T-cell (primary cell): Measurements from ENCODE around the gene CETP. TPM values are rescaled to one million over a fixed set of nuclear protein-coding genes. Genes with fewer than 3 reads are reported as not detected.

Experiments
- ATAC-seq, 4 experiments: fragments of 200-7000 bp in 3 of 4; fragments of 150-1000 bp in 1 of 4; cut with Tn5 transposase; replicated peaks in 1 of 4; 1 replicate in 3 of 4; 2 replicates in 1 of 4; pipeline ENCODE4 v1.10.0; 2021; ENCODE audit warnings: moderate library complexity in 3 of 4, mild to moderate bottlenecking in 2 of 4, moderate number of reproducible peaks in 1 of 4
- CTCF ChIA-PET, 2 donors: fragments of 300-600 bp; sonication (Branson Sonifier 250); formaldehyde crosslinking; loops; one replicate each; lab custom pipeline; 2022; ENCODE audit warnings: antibody characterized with exemption in 2 of 2; lab: Charles Lee
- POLR2A ChIA-PET, 2 donors: fragments of 300-600 bp; sonication (Branson Sonifier 250); formaldehyde crosslinking; loops; one replicate each; lab custom pipeline; 2022; ENCODE audit warnings: antibody characterized with exemption in 2 of 2; lab: Charles Lee
- DNase-seq, 35 experiments: peaks; one replicate each; pipeline versions ENCODE4 v3.0.0 to v3.0.0-alpha.2; 2013 to 2023
- H3K27ac ChIP-seq: one replicate; pipeline ENCODE4 v1.5.1; 2013; ENCODE audit warnings: low read length
- H3K27me3 ChIP-seq, 2 experiments: replicated peaks in 1 of 2; 1 replicate in 1 of 2; 2 replicates in 1 of 2; pipeline versions ENCODE4 v1.6.1 to v1.7.0; 2013; ENCODE audit warnings: low read length in 1 of 2, mixed read lengths in 1 of 2; ENCODE audit not compliant: control insufficient read depth in 2 of 2, insufficient read depth in 2 of 2; ENCODE audit errors: extremely low read depth in 1 of 2
- H3K36me3 ChIP-seq, 2 donors: 1 replicate in 1 of 2; 2 replicates in 1 of 2; pipeline versions ENCODE4 v1.6.1 to v1.7.0; 2013; ENCODE audit warnings: low read length in 1 of 2; ENCODE audit not compliant: control insufficient read depth in 2 of 2, insufficient read depth in 1 of 2; ENCODE audit errors: extremely low read depth in 1 of 2
- H3K4me1 ChIP-seq, 2 experiments: 1 replicate in 1 of 2; 2 replicates in 1 of 2; pipeline versions ENCODE4 v1.6.1 to v1.7.0; 2013; ENCODE audit warnings: low read length in 2 of 2, mixed read lengths in 1 of 2; ENCODE audit not compliant: insufficient read depth in 2 of 2, control insufficient read depth in 1 of 2; ENCODE audit errors: extremely low read depth in 1 of 2
- H3K4me3 ChIP-seq, 2 donors: 1 replicate in 1 of 2; 2 replicates in 1 of 2; pipeline versions ENCODE4 v1.5.1 to v1.7.0; 2013; ENCODE audit warnings: mild to moderate bottlenecking in 2 of 2, low read length in 1 of 2, moderate library complexity in 1 of 2; ENCODE audit not compliant: control insufficient read depth in 1 of 2; ENCODE audit errors: extremely low read depth in 1 of 2
- H3K9me3 ChIP-seq: 2 replicates; pipeline ENCODE4 v1.7.0; 2013
- H3K27ac Mint-ChIP-seq, 2 donors: one replicate each; pipeline ENCODE4 v1.8.0; 2020 to 2021; ENCODE audit warnings: mild to moderate bottlenecking in 2 of 2, mixed read lengths in 2 of 2
- H3K27me3 Mint-ChIP-seq, 2 donors: one replicate each; pipeline ENCODE4 v1.8.0; 2021 to 2022; ENCODE audit warnings: mixed read lengths in 2 of 2
- H3K36me3 Mint-ChIP-seq: one replicate; pipeline ENCODE4 v1.8.0; 2021; ENCODE audit warnings: mixed read lengths
- H3K4me1 Mint-ChIP-seq, 3 donors: one replicate each; pipeline ENCODE4 v1.8.0; 2020 to 2022; ENCODE audit warnings: mixed read lengths in 3 of 3, mild to moderate bottlenecking in 1 of 3
- H3K4me3 Mint-ChIP-seq, 3 donors: one replicate each; pipeline ENCODE4 v1.8.0; 2020 to 2022; ENCODE audit warnings: mild to moderate bottlenecking in 3 of 3, mixed read lengths in 3 of 3, moderate library complexity in 3 of 3
- H3K9me3 Mint-ChIP-seq, 3 donors: one replicate each; pipeline ENCODE4 v1.8.0; 2020 to 2022; ENCODE audit warnings: mixed read lengths in 3 of 3
- WGBS: methylation state at CpG from one replicate; pipeline ENCODE4 v1.1.5; 2013; ENCODE audit warnings: missing lambda C conversion rate; ENCODE audit not compliant: insufficient coverage; 5-methylcytosine and 5-hydroxymethylcytosine counted together
- total RNA-seq, 35 experiments: library from RNA in 6 of 35; stranded (reverse) in 6 of 35; fragments of 120-200 nt in 1 of 35; gene quantifications; one replicate each; pipeline versions ENCODE4 v1.2.1 to v1.2.4 and lab custom pipeline; 2013 to 2026

CETP gene
- total RNA-seq, 5 donors from 2014 or later (not counting 1 experiment from before 2014, with no cell fraction given), result 0.18 to 0.25 (median 0.19) TPM; not detected in 2

DNA sequence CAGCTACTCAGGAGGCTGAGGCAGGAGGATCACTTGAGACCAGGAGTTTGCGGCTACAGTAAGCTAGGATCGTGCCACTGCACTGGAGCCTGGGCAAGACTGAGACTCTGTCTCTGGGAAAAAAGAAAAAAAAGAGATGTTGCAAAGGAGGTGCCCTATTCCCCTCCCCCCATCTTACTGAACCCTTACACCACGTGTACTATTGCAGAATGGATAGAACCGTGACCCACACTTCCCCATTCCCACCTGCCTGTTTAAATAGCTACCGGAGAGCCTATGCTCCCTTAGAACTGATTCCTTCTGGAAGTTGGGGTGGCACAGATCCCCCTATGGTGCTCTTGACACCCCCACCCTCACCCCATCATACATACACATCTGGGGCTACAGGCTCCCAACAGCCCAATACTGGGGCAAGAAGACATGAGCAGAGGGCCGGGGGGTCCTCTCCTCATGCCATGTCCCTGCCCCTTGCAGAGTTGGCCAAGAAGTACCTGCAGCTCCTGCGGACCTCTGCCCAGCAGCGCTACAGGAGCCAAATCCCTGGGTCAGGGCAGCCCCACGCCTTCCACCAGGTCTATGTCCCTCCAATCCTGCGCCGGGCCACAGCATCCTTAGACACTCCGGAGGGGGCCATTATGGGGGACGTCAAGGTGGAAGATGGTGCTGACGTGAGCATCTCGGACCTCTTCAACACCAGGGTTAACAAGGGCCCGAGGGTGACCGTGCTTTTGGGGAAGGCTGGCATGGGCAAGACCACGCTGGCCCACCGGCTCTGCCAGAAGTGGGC is 63.3 kb downstream of the CETP start:
- no peaks in the 10 kb centered on the region for H3K9me3 Mint-ChIP-seq
- Histone ChIP-seq H3K36me3 (peaks cover 17 to 95% of the 10 kb centered on the region in 2 donors), H3K4me3 (no peak overlapping the region), H3K9me3 (no peaks in the 10 kb centered on the region), H3K27me3 (no peaks in the 10 kb centered on the region), H3K27ac (no peak overlapping the region), H3K4me1 (peaks cover 34 to 99% of the 10 kb centered on the region in 2 experiments)
- WGBS, result 98% methylated on average over 16 of the region's 19 CpGs
- H3K4me3 Mint-ChIP-seq, result peak overlapping the region in 1 of 3 donors; percentile 76
- DNase-seq, result no peak
- no peak for ATAC-seq
- H3K36me3 Mint-ChIP-seq, result peaks cover 70% of the 10 kb centered on the region
- no peaks in the 10 kb centered on the region for H3K27me3 Mint-ChIP-seq
- ChIA-PET CTCF (interaction anchor here (0.6 to 1.6 kb wide), 2 partner anchors 61 to 498 kb away, joined by 3 read pairs; no protein-coding TSS in a partner anchor), POLR2A (interaction anchor here (0.6 to 1.4 kb wide), 2 partner anchors 14 to 56 kb away, joined by 3 to 4 read pairs; no protein-coding TSS in a partner anchor)
- peaks cover 87 to 98% (median 94%) of the 10 kb centered on the region in 3 donors for H3K4me1 Mint-ChIP-seq
- H3K27ac Mint-ChIP-seq, result peak overlapping the region; percentile 46 to 93

DNA sequence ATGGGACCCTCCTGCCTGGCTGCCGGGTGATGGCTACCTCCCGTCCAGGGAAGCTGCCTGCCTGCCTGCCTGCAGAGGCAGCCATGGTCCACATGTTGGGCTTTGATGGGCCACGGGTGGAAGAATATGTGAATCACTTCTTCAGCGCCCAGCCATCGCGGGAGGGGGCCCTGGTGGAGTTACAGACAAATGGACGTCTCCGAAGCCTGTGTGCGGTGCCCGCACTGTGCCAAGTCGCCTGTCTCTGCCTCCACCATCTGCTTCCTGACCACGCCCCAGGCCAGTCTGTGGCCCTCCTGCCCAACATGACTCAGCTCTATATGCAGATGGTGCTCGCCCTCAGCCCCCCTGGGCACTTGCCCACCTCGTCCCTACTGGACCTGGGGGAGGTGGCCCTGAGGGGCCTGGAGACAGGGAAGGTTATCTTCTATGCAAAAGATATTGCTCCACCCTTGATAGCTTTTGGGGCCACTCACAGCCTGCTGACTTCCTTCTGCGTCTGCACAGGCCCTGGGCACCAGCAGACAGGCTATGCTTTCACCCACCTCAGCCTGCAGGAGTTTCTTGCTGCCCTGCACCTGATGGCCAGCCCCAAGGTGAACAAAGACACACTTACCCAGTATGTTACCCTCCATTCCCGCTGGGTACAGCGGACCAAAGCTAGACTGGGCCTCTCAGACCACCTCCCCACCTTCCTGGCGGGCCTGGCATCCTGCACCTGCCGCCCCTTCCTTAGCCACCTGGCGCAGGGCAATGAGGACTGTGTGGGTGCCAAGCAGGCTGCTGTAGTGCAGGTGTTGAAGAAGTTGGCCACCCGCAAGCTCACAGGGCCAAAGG is 64.4 kb downstream of the CETP start:
- H3K36me3 ChIP-seq, result peaks cover 12 to 93% of the 10 kb centered on the region in 2 donors
- CTCF ChIA-PET, result interaction anchor here (0.6 to 1.6 kb wide), 3 partner anchors 21 to 247 kb away, joined by 3 read pairs; no protein-coding TSS in a partner anchor

GRCh38 chr16:57026778-57027062 is 65.0 kb downstream of the CETP start:
- H3K4me3 ChIP-seq, result no peak overlapping the region
- no peak overlapping the region for H3K27ac ChIP-seq
- peaks cover 18 to 93% of the 10 kb centered on the region in 2 donors for H3K36me3 ChIP-seq
- 92% methylated on average over 1 of the region's 3 CpGs for WGBS
- Mint-ChIP-seq H3K27ac (peak overlapping the region; percentile 75 to 91), H3K27me3 (no peaks in the 10 kb centered on the region), H3K9me3 (no peaks in the 10 kb centered on the region), H3K4me1 (peaks cover 77 to 95% (median 90%) of the 10 kb centered on the region in 3 donors), H3K4me3 (peak overlapping the region in 1 of 3 donors; percentile 40), H3K36me3 (peaks cover 68% of the 10 kb centered on the region)
- no peak for DNase-seq
- H3K27me3 ChIP-seq, result no peaks in the 10 kb centered on the region
- POLR2A ChIA-PET, result no interaction called here
- H3K4me1 ChIP-seq, result peaks cover 33 to 94% of the 10 kb centered on the region in 2 experiments
- no peaks in the 10 kb centered on the region for H3K9me3 ChIP-seq
- ATAC-seq, result no peak
- CTCF ChIA-PET, result interaction anchor here (0.6 to 1.0 kb wide), 2 partner anchors 21 to 247 kb away, joined by 3 read pairs; no protein-coding TSS in a partner anchor

More for the DNA sequence above, 64.4 kb downstream of the CETP start:
- Histone ChIP-seq H3K4me3 (no peak overlapping the region), H3K27ac (no peak overlapping the region), H3K4me1 (peaks cover 34 to 94% of the 10 kb centered on the region in 2 experiments), H3K27me3 (no peaks in the 10 kb centered on the region), H3K9me3 (no peaks in the 10 kb centered on the region)
- H3K27me3 Mint-ChIP-seq, result no peaks in the 10 kb centered on the region
- H3K36me3 Mint-ChIP-seq, result peaks cover 68% of the 10 kb centered on the region
- no peaks in the 10 kb centered on the region for H3K9me3 Mint-ChIP-seq
- POLR2A ChIA-PET, result no interaction called here
- no peak for DNase-seq
- peak overlapping the region; percentile 75 to 91 for H3K27ac Mint-ChIP-seq
- no peak for ATAC-seq
- WGBS, result 90% methylated on average over 16 of the region's 21 CpGs
- H3K4me1 Mint-ChIP-seq, result peaks cover 83 to 95% (median 91%) of the 10 kb centered on the region in 3 donors
- H3K4me3 Mint-ChIP-seq, result peak overlapping the region in 1 of 3 donors; percentile 40

DNA sequence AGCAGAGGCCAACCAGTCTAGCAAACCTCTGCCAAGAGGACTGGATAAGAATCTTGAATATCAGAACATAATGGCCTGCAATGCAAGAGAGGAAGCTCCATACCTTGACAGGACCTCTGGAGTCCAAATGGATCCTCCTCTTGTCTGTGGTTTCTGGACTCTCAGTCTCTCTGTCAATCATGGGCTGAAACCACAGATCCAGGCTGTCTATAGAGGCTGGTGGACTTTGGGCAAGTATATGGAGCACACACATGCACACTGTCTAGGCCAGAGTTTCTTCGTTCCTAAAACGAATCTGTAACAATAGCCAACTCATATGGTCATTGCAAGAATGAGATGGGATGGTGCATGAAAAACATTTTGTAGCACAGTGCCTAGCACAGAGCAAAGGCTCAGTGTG is 65.3 kb downstream of the CETP start:
- H3K4me1 ChIP-seq, result peaks cover 29 to 94% of the 10 kb centered on the region in 2 experiments
- POLR2A ChIA-PET, result interaction anchor here in 1 of 2 donors (0.6 kb wide), 1 partner anchor 32 kb away, joined by 3 read pairs; no protein-coding TSS in a partner anchor
- H3K9me3 ChIP-seq, result no peaks in the 10 kb centered on the region
- peak overlapping the region; percentile 22 for H3K27ac ChIP-seq
- peaks cover 21 to 93% of the 10 kb centered on the region in 2 donors for H3K36me3 ChIP-seq
- Mint-ChIP-seq H3K4me3 (peak overlapping the region in 1 of 3 donors; percentile 40), H3K4me1 (peaks cover 74 to 95% (median 87%) of the 10 kb centered on the region in 3 donors), H3K27ac (peak overlapping the region; percentile 75 to 91), H3K27me3 (no peaks in the 10 kb centered on the region), H3K9me3 (no peaks in the 10 kb centered on the region), H3K36me3 (peaks cover 68% of the 10 kb centered on the region)
- no peak overlapping the region for H3K4me3 ChIP-seq
- 100% methylated on average over 2 of the region's 2 CpGs for WGBS
- H3K27me3 ChIP-seq, result no peaks in the 10 kb centered on the region
- DNase-seq (no peak), ATAC-seq (no peak)
- CTCF ChIA-PET, result interaction anchor here in 1 of 2 donors (0.6 to 1.0 kb wide), 2 partner anchors 22 to 265 kb away, joined by 3 read pairs; no protein-coding TSS in a partner anchor

DNA sequence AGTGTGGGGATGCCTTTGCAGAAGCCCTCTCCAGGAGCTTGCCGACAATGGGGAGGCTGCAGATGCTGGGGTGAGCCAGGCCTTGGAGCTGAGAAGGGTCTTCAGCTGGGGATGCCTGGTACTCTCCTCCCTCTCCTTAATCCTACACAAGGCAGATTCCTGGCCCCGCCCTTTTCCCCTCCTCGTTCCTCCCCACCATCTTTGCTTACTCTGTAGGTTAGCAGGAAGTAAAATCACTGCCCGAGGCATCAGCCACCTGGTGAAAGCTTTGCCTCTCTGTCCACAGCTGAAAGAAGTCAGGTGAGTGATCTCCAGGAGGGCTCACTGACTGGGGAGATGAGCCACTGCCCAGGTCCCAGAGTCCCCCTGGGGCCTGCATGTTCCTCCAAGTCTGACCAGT is 66.3 kb downstream of the CETP start:
- Histone ChIP-seq H3K4me3 (peak overlapping the region in 1 of 2 donors; percentile 3), H3K27ac (peak overlapping the region; percentile 22), H3K36me3 (peaks cover 23 to 93% of the 10 kb centered on the region in 2 donors), H3K4me1 (peaks cover 19 to 91% of the 10 kb centered on the region in 2 experiments), H3K9me3 (no peaks in the 10 kb centered on the region), H3K27me3 (no peaks in the 10 kb centered on the region)
- peaks cover 65 to 87% (median 80%) of the 10 kb centered on the region in 3 donors for H3K4me1 Mint-ChIP-seq
- ATAC-seq (peak in 1 of 4 experiments; percentile 26), DNase-seq (no peak)
- ChIA-PET CTCF (interaction anchor here in 1 of 2 donors (0.6 to 0.9 kb wide), 2 partner anchors 64 to 68 kb away, joined by 3 to 4 read pairs; no protein-coding TSS in a partner anchor), POLR2A (no interaction called here)
- H3K4me3 Mint-ChIP-seq, result peak overlapping the region in 1 of 3 donors; percentile 40
- WGBS, result no CpG with 5 or more reads among the region's 4 CpGs
- H3K9me3 Mint-ChIP-seq, result no peaks in the 10 kb centered on the region
- H3K27me3 Mint-ChIP-seq, result no peaks in the 10 kb centered on the region
- peaks cover 62% of the 10 kb centered on the region for H3K36me3 Mint-ChIP-seq
- H3K27ac Mint-ChIP-seq, result peak overlapping the region; percentile 75 to 91
